T47D (cell line): ENCODE data around the gene RAB41.
"Not testable (repeated sequence)": the region's sequence is repeated elsewhere in the genome, so short reads cannot be mapped to it uniquely, and the experiment has no call there.

Source experiments
- DNase-seq, 2 experiments: peaks; one replicate each; pipeline versions ENCODE4 v3.0.0 to v3.0.0-alpha.2; 2011 to 2012; ENCODE audit warnings: low read depth in 1 of 2, low spot score in 1 of 2
- JUND ChIP-seq: IDR thresholded peaks from 2 replicates; pipeline ENCODE4 v1.6.1; 2012; ENCODE audit warnings: low read depth
- in situ Hi-C: cut with HindIII; loops from 2 replicates; pipeline ENCODE4 v1.10.0; 2016; ENCODE audit warnings: low sequenced_read_pairs, low pct_unique_long_range_greater_than_20kb

Gene RAB41

DNA sequence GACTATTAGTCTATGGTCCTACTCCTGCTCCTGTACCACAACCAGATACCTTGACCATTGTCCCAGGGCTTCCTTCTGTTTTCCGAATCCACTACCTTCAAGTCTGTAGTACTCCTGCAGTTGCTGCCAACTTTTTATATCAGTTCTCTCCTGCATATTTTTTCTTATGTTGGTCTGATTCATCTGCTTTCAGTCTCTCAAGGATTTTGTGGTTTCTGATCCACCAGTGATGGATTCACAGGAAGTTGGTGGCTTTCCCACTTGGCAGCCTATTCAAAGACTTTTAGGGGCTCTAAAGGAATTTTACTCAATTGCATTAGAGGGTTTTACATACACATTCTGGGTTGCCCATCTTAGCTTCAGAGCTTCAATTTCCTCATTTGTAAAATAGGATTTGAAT, 31.5 kb downstream of the RAB41 start:
- TF ChIP-seq JUND: no peak
- no peak for DNase-seq
- in situ Hi-C loops: no loop called here

DNA sequence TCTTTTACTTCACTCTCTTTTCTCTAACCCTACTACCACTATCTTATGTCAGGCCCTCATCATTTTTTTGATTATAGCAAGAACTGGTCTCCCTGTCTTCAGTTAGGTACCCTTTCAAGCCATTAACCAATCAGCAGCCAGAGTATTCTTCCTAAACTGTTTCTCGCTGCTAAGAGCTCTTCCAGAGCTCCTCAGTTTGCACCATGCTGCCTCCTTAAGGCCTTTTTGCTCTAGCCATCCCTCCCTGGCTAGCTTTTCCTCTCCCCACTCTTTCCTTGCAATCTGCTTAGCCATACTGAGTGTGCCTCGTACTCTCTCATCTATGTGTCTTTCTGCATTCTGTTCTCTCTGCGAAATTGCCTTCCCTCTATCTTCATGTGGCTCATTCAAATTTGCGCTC, 40.8 kb downstream of the RAB41 start:
- no peak for TF ChIP-seq JUND
- DNase-seq: no peak
- in situ Hi-C loops: no loop called here

DNA sequence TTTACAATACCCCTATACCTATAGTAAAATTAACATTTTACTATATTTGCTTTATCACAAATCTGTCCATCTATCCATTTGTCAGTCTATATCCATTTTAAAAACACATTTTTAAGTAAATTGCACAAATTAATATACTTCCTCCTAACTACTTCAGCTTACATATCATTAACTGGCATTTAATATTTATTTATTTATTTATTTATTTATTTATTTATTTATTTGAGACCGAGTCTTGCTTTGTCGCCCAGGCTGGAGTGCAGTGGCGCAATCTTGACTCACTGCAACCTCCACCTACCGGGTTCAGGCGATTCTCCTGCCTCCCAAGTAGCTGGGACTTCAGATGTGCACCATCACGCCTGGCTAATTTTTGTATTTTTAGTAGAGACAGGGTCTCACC, 41.7 kb downstream of the RAB41 start:
- in situ Hi-C loops, DNase-seq: not testable (repeated sequence)

DNA sequence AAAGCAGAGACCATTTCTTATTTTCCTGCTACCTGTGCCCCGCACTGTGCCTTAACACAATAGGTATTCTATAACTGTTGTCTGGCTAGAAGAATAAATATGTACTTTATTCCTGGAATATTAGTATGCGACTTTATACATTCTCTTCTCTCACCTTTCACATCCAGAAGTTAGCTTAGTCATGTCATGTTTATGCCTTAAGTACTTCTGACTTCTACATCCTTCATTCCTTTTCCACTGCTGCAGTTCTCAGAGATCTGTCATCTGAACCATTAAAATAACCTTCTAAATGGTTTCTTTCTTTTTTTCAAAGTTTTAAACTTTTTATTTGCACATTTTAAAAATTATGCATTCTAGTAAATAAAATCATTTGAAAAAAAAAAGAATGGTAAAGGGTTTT, 42.4 kb downstream of the RAB41 start:
- in situ Hi-C loops: no loop called here
- no peak for TF ChIP-seq JUND
- DNase-seq: no peak

DNA sequence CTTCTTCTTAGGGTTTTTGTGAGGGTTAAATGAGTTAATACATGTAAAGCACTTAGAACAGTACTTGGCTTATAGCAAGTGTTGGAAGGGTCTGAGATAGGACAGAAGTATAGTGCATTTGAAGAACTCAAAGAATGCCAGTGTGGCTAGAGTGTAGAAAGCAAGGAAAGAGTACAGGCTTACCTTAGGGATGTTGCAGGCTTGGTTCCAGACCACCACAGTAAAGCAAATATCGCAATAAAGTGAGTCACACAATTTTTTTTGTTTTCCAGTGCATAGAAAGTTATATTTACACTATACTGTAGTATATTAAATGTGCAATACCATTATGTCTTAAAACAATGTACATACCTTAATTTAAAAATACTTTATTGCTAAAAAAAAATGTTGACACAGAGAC, 49.2 kb downstream of the RAB41 start:
- in situ Hi-C loops: no loop called here
- no peak for TF ChIP-seq JUND
- DNase-seq: no peak

DNA sequence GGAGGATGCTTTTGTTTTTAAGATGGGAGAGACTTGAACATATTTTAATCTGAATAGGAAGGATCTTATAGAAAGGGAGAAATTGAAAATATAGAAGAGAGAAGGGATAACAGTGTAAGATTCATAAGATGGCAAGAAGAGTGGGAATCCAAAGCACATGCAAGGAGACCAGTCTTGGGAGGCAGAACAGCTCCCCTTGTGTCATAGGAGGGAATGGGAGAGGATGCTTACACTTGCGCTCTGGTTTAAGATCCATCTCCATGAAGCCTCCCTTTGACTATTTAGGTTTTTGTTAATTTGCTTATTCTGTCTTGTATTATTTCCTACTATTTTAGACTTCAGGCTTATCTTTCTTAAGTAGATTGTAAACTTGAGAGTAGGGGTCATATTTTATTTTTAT, 50.6 kb downstream of the RAB41 start:
- TF ChIP-seq JUND: no peak
- DNase-seq: no peak
- in situ Hi-C loops: no loop called here
